Body of pancreas (tissue), 4 donors: ENCODE data around the gene SELENOO.

Source experiments
- CTCF ChIP-seq, 7 experiments: fragments of 450-650 bp in 4 of 7; fragments of 200-600 bp in 3 of 7; sonication (generic) in 3 of 7; IDR thresholded peaks; one replicate each; pipeline ENCODE4 v1.5.1; 2016 to 2019; ENCODE audit warnings: antibody characterized with exemption in 7 of 7
- POLR2A ChIP-seq, 3 donors: fragments of 450-650 bp; IDR thresholded peaks; one replicate each; pipeline ENCODE4 v1.6.1; 2016; ENCODE audit warnings: antibody characterized with exemption in 3 of 3, mild to moderate bottlenecking in 2 of 3

- TF ChIP-seq CTCF (IDR thresholded peaks at IDR 0.05) (no peak), POLR2A (IDR thresholded peaks at IDR 0.05) (no peak)
These were observed 54.8 kb downstream of the SELENOO start for GRCh38 chr22:50255607-50256006.
